Measurements from ENCODE around the gene CDC14B. TPM values are rescaled to one million over a fixed set of nuclear protein-coding genes. Genes with fewer than 3 reads are reported as not detected.
"Not testable (repeated sequence)": the region's sequence is repeated elsewhere in the genome, so short reads cannot be mapped to it uniquely, and the experiment has no call there.

CDC14B gene
- total RNA-seq, 1 donor from 2014 or later = 4.6 TPM

DNA sequence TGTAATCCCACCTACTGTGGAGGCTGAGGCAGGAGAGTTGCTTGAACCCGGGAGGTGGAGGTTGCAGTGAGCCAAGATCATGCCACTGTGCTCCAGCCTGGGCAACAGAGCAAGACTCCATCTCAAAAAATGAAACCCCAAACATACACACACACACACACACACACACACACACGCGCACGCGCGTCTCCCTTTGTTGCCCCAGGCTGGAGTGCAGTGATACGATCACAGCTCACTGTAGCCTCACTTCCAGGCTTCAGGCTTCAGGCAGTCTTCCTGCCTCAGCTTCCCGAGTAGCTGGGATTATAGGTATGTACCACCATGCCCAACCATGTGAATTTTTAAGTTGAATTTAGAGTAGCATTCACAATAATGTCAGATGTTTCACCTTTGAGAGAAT is 13.9 kb upstream of the CDC14B start:
- not testable (repeated sequence) for DNase-seq (ENCODE audit: extremely low read depth, low read depth, low spot score)

DNA sequence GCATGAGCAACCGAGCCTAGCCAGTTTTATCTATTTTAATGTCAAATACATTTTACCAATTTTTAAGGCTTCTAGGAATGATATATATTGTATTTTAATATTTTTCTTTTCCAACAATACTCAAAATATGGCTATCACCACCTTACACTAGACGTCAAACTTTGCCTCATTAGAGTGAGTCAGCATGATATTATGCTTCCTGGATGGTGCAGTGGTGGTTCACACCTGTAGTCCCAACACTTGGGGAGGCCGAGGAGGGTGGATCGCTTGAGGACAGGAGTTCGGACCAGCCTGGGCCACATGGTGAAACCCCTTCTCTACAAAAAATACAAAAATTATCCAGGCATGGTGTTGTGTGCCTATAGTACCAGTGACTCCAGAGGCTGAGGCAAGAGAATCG is 7.3 kb upstream of the CDC14B start:
- DNase-seq (ENCODE audit: extremely low read depth, low read depth, low spot score) = no peak

DNA sequence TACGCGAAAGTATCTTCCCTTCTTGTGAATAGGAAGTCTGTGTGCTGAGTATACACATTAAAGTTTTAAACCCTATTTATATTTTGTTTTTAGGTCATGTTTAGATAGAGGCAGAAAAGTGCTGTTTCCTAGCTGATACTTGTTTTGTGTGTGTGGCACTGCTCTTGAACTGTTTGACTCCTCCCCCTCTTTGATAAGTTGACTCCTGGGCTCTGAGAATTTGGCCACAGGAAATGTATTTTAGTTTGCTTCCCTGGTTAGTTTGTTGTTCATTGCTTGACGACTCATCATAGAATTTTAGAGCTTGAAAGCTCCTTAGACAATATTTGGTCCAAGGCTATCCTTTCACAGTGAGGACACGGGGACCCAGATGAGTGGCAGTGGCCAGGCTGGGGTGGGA is 2.0 kb upstream of the CDC14B start:
- DNase-seq (ENCODE audit: extremely low read depth, low read depth, low spot score) = no peak

DNA sequence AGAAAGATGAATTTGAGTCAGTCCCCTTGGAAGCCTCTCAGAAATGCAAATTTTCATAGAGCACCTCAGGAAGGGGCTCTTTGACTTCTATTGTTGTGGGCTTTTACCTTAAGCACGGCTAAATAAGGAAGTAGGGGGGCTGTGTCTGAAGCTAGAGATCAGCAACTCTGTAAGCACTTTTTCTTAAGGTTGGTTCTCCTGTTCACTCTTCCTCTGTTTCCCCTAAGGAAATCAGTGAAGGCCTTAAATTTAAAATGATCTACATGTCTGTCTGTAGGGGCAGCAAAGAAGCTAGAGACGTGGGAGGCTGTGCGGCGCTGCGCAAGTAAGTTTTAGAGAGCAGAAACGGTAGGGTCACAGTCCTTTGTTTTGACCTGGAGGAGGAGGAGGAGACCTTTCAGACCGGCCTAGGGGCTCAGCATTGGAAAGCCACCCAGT is 1.2 kb upstream of the CDC14B start:
- no peak for DNase-seq (ENCODE audit: extremely low read depth, low read depth, low spot score)

DNA sequence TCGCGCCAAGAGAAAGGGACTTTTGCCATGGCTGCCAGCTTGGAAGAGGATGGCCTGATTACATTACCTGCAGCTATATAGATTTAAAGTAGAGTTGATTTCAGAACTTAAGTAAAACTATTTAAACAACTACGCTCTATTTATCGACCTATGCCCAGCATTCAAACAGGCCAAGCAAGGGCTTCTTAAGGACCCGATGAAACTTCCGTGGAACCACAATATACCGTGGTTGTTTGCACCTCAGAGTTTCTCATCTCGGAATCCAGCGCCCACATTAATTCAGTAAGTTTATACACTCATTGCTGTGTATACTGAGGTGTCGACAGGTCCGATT is 505 bp upstream of the CDC14B start:
- no peak for DNase-seq (ENCODE audit: extremely low read depth, low read depth, low spot score)

DNA sequence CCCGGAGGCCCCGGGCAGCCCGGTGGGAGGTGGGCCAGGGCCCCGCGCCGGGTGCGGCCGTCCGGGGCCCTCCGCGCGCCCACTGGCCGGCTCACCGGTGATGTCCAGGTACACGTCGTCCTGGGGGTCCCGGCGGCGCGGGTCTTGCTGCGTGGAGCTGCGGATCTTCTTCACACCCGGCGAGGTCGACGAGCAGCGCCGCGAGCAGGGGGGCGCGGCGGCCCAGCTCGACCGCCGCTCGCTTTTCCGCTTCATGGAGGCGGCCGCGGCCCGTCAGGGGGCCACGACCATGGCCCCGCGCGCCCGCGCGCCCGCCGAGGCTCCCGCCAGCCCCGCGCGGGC is 548 bp downstream of the CDC14B start:
- DNase-seq (ENCODE audit: extremely low read depth, low read depth, low spot score) = no peak

DNA sequence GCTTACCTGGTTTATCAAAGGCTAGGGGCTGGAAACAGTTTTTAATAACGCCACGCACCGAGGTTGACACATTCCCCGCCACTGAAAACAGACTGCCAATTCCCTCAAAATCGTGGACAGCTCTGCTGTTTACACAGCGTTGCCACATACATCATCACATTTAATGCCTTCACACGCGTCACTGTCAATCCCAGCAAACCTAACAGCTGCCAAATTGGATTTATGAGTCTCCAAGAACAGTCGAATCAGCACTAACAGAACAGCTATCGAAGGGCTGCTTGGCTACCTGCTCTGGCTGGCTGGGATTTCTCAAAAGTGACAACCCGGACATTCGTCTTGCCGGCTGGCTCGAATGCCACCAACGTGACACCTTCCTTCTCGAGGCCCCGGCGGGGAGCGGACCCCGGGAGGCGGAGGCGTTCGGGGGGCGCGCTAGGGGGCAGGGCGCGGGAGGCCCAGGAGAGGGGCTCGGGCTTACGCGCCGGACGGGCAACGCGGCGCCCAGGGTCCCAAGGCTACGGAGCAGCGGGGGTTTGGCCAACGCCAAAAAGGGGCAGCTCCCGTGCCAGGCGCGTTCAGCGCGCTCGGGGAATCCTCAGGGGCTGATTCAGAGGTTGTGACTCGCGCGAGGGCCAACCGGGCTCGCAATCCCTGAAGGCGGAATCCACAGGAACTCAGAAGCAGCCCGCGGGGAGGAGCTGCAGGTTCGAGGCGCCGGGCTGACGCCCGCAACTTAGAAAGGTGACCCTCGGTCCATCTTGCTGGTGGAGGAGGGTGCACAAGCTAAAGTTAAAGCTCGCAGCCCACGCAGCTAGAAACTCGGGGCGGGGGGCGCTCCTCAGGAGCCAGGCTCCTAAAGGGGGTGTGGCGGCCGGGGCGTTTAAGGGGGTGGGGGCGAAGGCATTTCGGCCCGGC is 1.2 kb downstream of the CDC14B start:
- no peak for DNase-seq (ENCODE audit: extremely low read depth, low read depth, low spot score)

DNA sequence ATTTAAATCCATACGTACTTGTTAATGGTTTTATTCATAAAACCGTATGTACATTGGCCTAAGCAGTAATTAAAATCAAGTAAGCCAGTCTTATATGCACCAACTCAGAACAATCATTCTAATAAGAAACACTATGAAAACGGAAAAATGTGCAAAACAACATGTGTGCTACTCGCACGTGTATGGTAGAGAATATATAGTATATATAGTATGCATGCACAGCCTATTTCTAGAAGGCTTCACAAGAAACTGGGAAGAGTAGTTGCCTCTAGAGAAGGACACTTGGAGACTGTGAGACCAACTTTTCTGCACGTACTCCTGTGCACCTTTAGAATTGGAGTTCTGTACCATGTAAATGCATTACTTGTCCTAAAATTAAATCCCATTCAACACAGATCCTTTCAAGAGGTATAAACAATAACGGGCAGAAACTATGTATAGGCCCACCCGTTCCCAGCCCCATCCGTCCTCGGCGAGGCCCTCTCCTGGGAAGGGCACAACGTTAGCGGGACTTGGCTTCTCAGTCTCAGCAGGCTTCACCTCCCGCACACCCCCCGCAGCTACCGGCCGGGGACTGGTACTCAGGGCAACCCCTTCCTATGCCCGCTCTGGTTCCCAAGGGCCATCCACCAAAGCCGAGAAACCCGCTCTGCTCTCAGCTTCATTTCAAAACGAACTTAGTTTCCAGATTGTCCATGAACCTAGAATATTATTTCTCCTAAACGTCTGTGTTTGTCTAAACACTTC is 2.0 kb downstream of the CDC14B start:
- DNase-seq (ENCODE audit: extremely low read depth, low read depth, low spot score) = no peak

DNA sequence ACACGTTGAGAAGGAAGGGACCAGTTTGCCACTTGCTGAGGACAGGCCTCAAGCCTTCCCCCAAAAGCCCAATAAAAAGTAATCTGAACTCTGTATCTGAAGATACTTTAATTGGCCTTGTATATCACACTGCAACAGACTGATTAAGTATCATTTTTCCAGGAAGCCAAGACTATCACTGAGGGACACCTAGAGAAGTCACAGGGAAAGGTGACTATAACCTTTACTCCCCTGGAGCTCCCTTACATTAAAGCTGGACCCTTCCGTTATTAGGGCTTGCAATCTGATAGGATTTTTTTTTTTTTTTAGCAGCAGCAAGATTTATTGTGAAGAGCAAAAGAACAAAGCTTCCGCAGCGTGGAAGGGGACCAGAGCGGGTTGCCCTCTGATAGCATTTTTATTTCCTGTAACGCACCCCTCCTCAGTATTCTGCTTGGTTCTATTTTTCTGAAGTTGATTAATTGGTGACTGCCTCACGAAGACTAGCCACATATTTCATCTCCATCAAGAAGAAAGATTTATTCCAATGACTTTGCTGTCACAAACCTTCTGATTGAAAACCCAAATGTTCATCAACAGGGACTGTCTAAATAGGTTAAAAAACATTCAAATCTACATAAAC is 2.7 kb downstream of the CDC14B start:
- DNase-seq (ENCODE audit: extremely low read depth, low read depth, low spot score) = no peak

DNA sequence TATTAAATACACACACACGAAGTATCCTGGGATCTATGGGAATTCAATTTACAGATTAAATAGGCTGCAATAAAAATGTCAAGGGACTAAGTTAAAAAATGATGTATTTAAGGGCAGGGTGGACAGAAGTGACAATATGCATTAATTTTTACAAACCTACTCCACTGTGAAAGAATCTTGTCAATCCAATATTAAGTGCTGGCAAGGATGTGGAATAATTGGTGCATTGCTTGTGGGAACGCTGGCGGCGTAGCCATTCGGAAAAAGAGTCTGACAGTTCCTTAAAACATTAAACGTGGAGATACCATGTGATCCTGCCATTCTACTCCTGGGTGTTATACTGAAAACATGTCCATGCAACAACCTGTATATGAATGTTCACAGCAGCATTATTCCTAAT is 4.2 kb downstream of the CDC14B start:
- no peak for DNase-seq (ENCODE audit: extremely low read depth, low read depth, low spot score)

DNA sequence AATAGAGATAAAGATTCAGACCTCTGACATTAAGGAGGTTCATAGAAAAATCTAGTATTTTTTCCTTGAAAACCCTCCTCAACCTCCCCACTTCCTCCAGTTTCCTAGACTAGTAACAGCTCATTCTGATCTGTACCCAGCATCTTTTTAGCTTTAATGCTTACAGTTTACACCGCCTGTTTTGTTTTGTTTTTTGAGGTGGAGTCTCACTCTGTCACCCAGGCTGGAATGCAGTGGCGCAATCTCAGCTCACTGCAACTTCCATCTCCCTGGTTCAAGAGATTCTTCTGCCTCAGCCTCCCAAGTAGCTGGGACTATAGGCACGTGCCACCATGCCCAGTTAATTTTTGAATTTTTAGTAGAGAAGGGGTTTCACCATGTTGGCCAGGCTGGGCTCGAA is 5.0 kb downstream of the CDC14B start:
- not testable (repeated sequence) for DNase-seq (ENCODE audit: extremely low read depth, low read depth, low spot score)

DNA sequence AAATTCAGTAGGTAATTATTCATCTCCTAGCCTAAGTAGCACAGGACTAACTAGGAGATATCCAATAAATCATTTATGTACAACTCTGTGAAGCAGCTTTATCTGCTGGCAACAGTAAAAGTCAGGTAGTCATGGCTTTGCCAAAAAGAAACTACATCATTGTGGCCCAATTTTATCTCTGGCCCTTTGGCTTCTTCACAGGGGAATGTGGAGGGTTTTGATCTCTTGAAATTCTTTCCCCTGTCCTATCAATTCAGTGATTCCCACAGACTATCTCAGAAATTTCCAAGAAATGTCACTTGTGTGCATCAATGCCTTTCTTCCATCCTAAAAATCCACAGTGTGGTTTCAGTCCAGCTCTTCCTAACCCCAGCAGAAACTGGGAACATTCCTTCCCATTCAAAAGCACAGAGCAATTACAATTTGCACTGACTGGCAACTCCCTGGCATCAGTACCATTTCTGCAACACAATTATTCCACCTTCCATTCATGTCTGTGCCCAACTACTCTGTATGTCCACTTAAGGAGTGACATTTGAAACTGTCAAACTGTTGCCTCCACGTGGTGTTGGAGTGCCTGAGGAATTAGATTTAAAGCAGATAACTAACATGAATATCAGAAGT is 6.6 kb downstream of the CDC14B start:
- no peak for DNase-seq (ENCODE audit: extremely low read depth, low read depth, low spot score)

DNA sequence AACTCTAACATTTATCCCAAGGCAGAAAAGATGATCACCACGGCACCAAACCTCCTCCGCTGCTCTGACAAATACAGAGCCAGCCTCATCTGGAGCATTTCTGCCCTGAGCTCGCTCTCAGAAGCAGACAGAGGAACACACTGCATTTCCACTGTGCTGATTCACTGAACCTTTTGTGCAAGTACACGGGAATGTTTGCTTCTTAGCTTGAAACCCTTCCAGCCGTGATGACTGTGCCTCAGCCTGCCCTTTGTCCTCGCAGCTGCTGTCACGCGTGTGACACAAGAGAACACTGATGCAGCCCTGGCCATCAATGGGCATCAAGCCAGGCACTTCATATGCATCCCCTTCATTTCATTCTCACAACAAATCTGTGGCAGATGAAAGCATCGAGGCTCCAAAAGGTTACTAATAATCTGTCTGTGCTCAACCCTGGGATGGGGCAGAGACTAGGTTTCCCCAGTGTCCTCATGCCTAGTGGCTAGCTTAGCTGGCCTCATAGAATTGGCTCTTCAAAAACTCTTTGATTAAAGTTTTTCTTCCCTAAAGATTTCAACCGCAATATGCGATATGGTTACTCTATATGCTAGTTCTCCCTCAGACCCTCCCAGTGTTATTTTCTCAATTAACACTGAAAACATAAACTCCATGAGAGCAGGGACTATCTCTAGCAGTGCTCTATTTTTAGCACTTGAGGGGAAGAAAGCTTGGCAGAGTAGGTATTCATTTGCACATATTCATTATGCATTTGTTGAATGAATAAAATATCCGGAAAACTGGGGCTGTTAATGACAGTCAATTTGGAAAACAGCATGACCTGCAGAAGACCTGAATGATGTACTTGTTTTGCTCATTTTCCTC is 7.3 kb downstream of the CDC14B start:
- DNase-seq (ENCODE audit: extremely low read depth, low read depth, low spot score) = no peak

DNA sequence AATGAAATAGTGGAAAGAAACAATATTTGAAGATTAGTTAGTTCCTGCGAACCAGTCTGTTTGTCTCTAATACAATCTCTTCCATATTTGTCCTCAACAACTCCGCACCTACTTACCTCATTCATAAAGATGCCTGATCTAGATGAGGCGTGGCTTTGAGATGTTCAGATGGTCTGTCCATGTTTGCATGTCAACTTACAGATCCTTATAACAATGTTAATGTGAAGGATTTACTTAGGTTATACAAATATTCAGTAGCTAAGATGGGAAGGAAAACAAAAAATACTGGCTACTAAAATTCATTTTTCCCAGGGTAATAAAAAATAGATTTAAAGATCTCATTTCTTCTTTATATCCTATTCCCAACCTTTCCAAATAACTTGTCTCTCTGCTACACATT is 8.3 kb downstream of the CDC14B start:
- no peak for DNase-seq (ENCODE audit: extremely low read depth, low read depth, low spot score)

DNA sequence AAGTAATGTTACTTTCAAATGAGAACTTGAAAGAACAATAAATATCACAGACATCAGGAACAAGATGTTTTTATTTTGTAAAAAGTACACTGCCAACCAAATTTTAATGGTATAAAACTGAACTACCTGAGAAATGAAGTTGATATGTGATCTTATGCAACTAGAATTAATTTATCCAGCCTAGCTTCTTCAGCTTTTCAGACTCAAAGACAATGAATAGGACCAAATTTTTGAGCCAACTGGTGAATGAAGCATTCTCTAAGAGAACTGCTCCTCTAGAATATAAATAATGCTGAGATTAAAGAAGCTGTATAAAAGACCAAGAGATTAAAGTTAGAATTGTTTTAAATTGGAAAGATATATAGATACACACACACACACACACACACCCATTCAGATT is 9.9 kb downstream of the CDC14B start:
- no peak for DNase-seq (ENCODE audit: extremely low read depth, low read depth, low spot score)

DNA sequence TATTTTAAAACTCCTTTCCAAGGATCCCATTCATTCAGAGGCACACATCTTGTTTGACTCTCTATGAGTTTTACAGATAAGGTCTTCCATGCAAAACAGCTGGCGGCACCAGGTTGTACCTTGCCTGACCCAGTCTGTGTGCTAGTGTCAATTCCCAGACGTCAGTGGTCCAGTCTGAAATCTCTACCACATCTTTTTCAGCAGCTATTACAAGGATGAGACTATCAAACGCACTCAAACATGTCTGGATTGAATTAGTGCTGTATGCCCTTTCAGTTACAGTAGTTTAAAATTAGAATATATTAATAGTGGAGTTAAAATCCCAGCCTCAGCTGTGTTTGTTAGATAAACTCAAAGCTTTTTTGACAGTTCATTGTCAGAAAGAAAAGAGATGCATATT is 11.7 kb downstream of the CDC14B start:
- DNase-seq (ENCODE audit: extremely low read depth, low read depth, low spot score) = no peak

DNA sequence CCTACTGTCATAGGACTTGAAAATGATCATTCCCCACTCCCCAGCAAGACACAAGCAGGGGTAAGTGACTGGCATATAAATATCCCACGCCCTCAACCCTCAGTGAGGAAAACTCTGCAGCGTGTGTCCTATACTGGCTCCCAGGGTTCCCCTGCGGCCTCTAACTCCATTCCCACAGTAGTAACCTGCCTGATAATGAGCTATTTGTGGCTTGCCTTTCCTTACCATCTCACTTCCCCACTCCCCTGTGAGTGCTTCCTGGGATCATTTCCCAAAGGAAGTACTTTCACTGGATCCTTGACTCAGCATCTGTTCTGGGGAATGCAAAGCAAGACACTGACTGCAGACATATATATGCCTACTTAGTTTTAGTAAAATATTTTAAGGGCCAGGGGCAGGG is 14.3 kb downstream of the CDC14B start:
- DNase-seq (ENCODE audit: extremely low read depth, low read depth, low spot score) = no peak

DNA sequence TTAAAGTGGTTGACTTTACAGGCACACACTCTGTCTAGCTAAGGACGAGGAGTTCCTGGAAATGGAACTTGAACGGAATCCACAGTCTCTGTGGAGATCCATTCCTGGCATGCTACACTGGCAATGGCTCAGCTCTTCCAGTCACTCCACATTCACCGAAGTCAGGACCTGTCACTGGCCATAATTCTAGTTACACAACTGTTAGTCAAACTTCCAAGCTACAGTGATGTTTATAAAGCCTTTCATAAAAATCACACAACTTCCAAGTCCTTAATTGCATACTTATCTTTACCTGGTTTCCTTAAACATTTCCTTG is 15.7 kb downstream of the CDC14B start:
- DNase-seq (ENCODE audit: extremely low read depth, low read depth, low spot score) = no peak

DNA sequence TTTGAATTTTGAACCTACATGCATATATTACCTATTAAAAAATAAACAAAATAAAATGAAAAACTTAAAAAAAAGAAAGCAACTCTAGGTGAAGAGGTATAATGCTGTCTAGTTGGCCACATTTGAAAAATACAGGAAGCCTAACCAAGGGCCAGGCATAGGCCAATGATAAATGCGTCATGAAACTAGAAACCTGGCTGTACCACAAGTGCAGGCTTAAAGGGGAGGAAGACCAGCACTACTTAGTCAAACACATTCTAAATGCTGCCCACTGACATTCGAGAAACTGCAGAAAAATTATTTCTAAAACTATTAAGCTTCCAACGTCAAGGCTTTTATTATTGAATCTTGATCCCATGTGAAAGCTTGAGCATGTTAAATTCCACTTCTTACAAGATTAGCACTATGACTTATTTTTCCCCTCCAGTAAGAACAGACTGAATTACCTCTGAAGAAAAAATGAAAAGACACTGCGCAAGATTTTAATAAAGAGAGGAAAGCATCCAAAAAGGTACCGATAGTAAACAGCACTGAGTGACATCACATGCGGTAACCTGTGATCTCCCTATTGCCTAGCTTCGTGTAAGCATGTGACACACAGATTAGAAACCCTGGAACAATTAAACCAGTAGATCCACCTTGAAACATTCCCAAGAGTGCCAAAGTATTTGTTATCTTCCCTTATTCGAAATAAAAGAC is 16.2 kb downstream of the CDC14B start:
- DNase-seq (ENCODE audit: extremely low read depth, low read depth, low spot score) = no peak

DNA sequence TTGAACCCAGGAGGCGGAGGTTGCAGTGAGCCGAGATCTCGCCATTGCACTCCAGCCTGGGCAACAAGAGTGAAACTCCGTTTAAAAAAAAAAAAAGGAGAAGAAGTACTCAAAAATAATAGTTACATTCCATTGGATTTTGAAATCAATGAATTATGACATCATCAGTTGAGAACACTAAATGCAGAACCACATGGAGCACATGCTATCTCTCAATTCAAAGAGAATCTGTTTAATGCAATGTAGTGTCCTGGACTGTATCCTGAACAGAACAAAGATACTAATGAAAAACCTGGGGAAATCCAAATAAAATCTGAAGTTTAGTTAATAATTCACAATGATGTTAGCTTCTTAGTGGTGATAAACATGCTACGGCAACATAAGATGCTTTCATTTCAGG is 20.3 kb downstream of the CDC14B start:
- no peak for DNase-seq (ENCODE audit: extremely low read depth, low read depth, low spot score)
